ENCODE data around the gene MRPL34. TPM values are rescaled to one million over a fixed set of nuclear protein-coding genes. Genes with fewer than 3 reads are reported as not detected.
A peak's percentile ranks its signal among the peaks of the same experiment; 100 is the strongest.

MRPL34 gene
- total RNA-seq, 1 donor from 2014 or later = 60.2 TPM

DNA sequence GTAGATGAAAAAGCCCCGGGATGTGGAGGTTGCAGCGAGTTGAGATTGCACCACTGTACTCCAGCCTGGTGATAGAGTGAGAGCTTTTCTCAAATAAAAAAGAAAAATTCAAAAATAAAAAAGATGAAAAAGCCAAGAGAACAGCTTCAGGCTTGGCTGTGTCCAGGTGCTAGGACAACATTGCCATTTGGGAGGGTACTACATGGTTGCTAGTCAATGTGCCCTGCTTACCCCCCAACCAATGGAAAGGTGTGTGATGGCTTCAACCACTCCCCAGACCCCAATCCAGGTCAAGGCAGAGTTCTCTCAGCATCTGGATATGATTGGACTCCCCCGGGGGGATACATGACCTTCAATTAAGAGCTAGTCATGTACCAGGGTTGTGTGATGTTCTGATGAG lies 26.2 kb upstream of the MRPL34 start:
- Mint-ChIP-seq H3K4me3 (ENCODE audit: unreplicated experiment) (no peak overlapping the region), H3K27ac (ENCODE audit: unreplicated experiment) (no peak overlapping the region), H3K27me3 (ENCODE audit: unreplicated experiment) (peaks cover 6% of the 10 kb centered on the region), H3K9me3 (ENCODE audit: unreplicated experiment) (no peaks in the 10 kb centered on the region), H3K36me3 (ENCODE audit: low read depth, unreplicated experiment) (peaks cover 24% of the 10 kb centered on the region), H3K4me1 (ENCODE audit: unreplicated experiment) (peaks cover 3% of the 10 kb centered on the region)
- DNase-seq (ENCODE audit: low spot score) = no peak
- TF ChIP-seq, protein P1, sequence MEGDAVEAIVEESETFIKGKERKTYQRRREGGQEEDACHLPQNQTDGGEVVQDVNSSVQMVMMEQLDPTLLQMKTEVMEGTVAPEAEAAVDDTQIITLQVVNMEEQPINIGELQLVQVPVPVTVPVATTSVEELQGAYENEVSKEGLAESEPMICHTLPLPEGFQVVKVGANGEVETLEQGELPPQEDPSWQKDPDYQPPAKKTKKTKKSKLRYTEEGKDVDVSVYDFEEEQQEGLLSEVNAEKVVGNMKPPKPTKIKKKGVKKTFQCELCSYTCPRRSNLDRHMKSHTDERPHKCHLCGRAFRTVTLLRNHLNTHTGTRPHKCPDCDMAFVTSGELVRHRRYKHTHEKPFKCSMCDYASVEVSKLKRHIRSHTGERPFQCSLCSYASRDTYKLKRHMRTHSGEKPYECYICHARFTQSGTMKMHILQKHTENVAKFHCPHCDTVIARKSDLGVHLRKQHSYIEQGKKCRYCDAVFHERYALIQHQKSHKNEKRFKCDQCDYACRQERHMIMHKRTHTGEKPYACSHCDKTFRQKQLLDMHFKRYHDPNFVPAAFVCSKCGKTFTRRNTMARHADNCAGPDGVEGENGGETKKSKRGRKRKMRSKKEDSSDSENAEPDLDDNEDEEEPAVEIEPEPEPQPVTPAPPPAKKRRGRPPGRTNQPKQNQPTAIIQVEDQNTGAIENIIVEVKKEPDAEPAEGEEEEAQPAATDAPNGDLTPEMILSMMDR (IDR thresholded peaks at IDR 0.05; ENCODE audit: unreplicated experiment) = no peak

DNA sequence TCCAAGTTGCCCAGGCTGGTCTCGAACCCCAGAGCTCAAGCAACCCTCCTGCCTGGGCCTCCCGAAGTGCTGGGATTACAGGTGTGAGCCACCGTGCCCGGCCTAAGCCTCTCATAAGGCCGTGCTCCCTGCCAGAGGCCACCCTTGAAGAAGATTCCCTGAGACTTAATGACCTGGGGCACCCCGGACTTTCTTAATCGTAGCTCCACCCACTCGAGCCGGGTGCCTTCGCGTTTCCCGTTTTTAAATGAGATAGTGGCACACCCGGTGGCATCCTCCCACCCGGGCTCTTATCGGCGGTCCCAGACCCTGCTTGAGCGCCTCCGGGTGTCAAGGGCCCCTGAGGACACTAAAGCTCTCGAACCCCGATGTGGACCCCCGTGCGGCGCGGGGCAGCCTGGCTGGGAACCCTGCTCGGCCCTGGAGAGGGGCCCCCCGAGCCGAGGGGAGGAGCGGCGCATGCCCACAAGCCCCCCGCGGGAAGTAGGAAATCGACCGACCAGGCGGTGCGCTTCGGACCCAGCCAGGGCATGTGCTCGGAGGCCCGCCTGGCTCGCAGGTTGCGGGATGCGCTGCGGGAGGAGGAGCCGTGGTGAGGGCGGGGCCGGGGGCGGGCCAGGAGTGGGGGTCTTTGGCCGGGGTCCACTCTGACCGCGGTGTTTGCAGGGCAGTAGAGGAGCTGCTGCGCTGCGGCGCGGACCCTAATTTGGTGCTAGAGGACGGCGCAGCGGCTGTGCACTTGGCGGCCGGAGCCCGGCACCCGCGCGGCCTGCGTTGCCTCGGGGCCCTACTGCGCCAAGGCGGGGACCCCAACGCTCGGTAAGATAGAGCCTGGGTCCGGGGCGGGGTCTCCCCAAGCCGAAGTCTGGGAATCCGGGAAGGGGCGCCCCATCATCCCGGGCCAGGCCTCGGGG lies 24.0 kb upstream of the MRPL34 start, which contains the start of gene ANKLE1:
Gene ANKLE1, plus strand, starts transcription at position 511 of the 914 bp plus-strand sequence. Its CDS starts 20 bp downstream, at position 531.
- TF ChIP-seq, protein P1 (IDR thresholded peaks at IDR 0.05; ENCODE audit: unreplicated experiment) = no peak
- H3K4me3 Mint-ChIP-seq (ENCODE audit: unreplicated experiment) = peak within 1 kb of the TSS; percentile 80
- peaks cover 6% of the 10 kb centered on the region for H3K27me3 Mint-ChIP-seq (ENCODE audit: unreplicated experiment)
- peaks cover 9% of the 10 kb centered on the region for H3K36me3 Mint-ChIP-seq (ENCODE audit: low read depth, unreplicated experiment)
- peak; percentile 43 for DNase-seq (ENCODE audit: low spot score)
- peaks cover 3% of the 10 kb centered on the region for H3K4me1 Mint-ChIP-seq (ENCODE audit: unreplicated experiment)
- H3K9me3 Mint-ChIP-seq (ENCODE audit: unreplicated experiment) = no peaks in the 10 kb centered on the region
- no peak within 1 kb of the TSS for H3K27ac Mint-ChIP-seq (ENCODE audit: unreplicated experiment)

DNA sequence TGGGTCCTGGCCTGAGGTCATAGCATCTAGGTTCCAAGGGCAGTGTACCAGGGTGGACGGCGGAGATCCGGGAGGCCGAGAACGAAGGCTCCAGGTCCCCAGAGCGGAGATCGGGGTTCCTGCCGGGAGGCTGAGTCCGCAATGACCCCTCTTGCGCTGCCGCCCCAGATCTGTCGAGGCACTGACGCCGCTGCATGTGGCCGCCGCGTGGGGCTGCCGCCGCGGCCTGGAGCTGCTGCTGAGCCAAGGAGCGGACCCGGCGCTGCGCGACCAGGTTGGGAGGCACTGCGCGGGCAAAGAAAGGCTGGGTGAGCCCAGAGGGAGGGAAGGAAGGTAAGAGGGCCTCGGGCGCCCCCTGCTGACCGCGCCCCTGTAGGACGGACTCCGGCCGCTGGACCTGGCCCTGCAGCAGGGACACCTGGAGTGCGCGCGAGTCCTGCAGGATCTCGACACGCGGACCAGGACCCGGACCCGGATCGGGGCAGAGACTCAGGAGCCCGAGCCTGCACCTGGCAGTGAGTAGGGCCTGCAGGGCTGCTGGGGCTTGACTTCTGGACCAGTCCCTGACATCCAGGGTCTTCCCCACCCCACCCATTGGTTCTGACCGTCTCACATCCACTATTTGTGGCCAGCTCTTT lies 23.1 kb upstream of the MRPL34 start:
- Mint-ChIP-seq H3K27me3 (ENCODE audit: unreplicated experiment) (peaks cover 6% of the 10 kb centered on the region), H3K4me3 (ENCODE audit: unreplicated experiment) (peak overlapping the region; percentile 80), H3K36me3 (ENCODE audit: low read depth, unreplicated experiment) (peaks cover under 1% of the 10 kb centered on the region), H3K9me3 (ENCODE audit: unreplicated experiment) (no peaks in the 10 kb centered on the region), H3K27ac (ENCODE audit: unreplicated experiment) (no peak overlapping the region), H3K4me1 (ENCODE audit: unreplicated experiment) (peaks cover 3% of the 10 kb centered on the region)
- TF ChIP-seq, protein P1 (IDR thresholded peaks at IDR 0.05; ENCODE audit: unreplicated experiment) = peak; percentile 91
- DNase-seq (ENCODE audit: low spot score) = peak; percentile 92

DNA sequence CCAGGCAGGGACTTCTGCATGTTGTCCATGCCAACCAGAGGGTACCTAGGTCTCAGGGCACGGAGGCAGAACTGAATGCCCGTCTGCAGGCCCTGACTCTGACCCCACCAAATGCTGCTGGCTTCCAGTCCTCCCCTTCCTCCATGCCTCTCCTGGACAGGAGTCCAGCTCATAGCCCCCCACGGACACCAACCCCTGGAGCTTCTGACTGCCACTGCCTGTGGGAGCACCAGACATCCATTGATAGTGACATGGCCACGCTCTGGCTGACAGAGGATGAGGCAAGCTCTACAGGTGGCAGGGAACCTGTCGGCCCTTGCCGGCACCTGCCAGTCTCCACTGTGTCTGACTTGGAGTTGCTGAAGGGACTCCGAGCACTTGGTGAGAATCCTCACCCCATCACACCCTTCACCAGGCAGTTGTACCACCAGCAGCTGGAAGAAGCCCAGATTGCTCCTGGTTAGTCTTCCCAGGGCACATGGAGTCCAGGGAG lies 22.1 kb upstream of the MRPL34 start:
- H3K36me3 Mint-ChIP-seq (ENCODE audit: low read depth, unreplicated experiment) = no peaks in the 10 kb centered on the region
- H3K9me3 Mint-ChIP-seq (ENCODE audit: unreplicated experiment) = no peaks in the 10 kb centered on the region
- DNase-seq (ENCODE audit: low spot score) = no peak
- H3K4me1 Mint-ChIP-seq (ENCODE audit: unreplicated experiment) = peaks cover 3% of the 10 kb centered on the region
- peaks cover 6% of the 10 kb centered on the region for H3K27me3 Mint-ChIP-seq (ENCODE audit: unreplicated experiment)
- no peak overlapping the region for H3K27ac Mint-ChIP-seq (ENCODE audit: unreplicated experiment)
- no peak overlapping the region for H3K4me3 Mint-ChIP-seq (ENCODE audit: unreplicated experiment)
- TF ChIP-seq, protein P1 (IDR thresholded peaks at IDR 0.05; ENCODE audit: unreplicated experiment) = no peak
